Endothelial cell of umbilical vein (primary cell): Measurements from ENCODE around the gene QRICH2.

ENCODE experiments used
- EZH2 ChIP-seq: IDR thresholded peaks from 2 replicates; pipeline ENCODE4 v1.6.1; 2012; ENCODE audit warnings: borderline replicate concordance, low read depth, mild to moderate bottlenecking, moderate library complexity, low read length, inconsistent platforms; ENCODE audit not compliant: severe bottlenecking
- MYC ChIP-seq: IDR thresholded peaks from one replicate; pipeline ENCODE4 v1.6.1; 2011; ENCODE audit warnings: mild to moderate bottlenecking, low read depth, low read length
- POLR2A ChIP-seq: IDR thresholded peaks from 2 replicates; pipeline ENCODE4 v1.6.1; 2012; ENCODE audit warnings: low read depth, mild to moderate bottlenecking, control low read depth, low read length
- POLR2AphosphoS5 ChIP-seq: IDR thresholded peaks from 2 replicates; pipeline ENCODE4 v1.6.1; 2012; ENCODE audit warnings: low read depth, mild to moderate bottlenecking, control low read depth, low read length, moderate library complexity; ENCODE audit not compliant: insufficient read depth
- TF ChIP-seq, protein P1 (sequence below), 2 donors: IDR thresholded peaks; 1 replicate in 1 of 2; 2 replicates in 1 of 2; pipeline ENCODE4 v1.5.1; 2011; ENCODE audit warnings: low read length in 2 of 2, mild to moderate bottlenecking in 2 of 2, moderate library complexity in 2 of 2, control low read depth in 1 of 2, inconsistent platforms in 1 of 2, low read depth in 1 of 2; ENCODE audit not compliant: insufficient read depth in 1 of 2; ENCODE audit errors: extremely low read depth in 1 of 2

GRCh38 chr17:76281573-76282371 lies 26.3 kb downstream of the QRICH2 start:
- no peak for TF ChIP-seq POLR2A
- TF ChIP-seq, protein P1, sequence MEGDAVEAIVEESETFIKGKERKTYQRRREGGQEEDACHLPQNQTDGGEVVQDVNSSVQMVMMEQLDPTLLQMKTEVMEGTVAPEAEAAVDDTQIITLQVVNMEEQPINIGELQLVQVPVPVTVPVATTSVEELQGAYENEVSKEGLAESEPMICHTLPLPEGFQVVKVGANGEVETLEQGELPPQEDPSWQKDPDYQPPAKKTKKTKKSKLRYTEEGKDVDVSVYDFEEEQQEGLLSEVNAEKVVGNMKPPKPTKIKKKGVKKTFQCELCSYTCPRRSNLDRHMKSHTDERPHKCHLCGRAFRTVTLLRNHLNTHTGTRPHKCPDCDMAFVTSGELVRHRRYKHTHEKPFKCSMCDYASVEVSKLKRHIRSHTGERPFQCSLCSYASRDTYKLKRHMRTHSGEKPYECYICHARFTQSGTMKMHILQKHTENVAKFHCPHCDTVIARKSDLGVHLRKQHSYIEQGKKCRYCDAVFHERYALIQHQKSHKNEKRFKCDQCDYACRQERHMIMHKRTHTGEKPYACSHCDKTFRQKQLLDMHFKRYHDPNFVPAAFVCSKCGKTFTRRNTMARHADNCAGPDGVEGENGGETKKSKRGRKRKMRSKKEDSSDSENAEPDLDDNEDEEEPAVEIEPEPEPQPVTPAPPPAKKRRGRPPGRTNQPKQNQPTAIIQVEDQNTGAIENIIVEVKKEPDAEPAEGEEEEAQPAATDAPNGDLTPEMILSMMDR (IDR thresholded peaks at IDR 0.05; ENCODE audit: extremely low read depth in 1 of 2, insufficient read depth in 1 of 2, low read depth in 1 of 2, low read length in 2 of 2): no peak
- TF ChIP-seq EZH2: no peak
- no peak for TF ChIP-seq POLR2AphosphoS5
- no peak for TF ChIP-seq MYC
